ENCODE data around the gene PHRF1. TPM values are rescaled to one million over a fixed set of nuclear protein-coding genes. Genes with fewer than 3 reads are reported as not detected.

PHRF1 gene
- total and polyA plus RNA-seq, 7 experiments from 2014 or later = 6.2 to 55.2 (median 47.5) TPM

DNA sequence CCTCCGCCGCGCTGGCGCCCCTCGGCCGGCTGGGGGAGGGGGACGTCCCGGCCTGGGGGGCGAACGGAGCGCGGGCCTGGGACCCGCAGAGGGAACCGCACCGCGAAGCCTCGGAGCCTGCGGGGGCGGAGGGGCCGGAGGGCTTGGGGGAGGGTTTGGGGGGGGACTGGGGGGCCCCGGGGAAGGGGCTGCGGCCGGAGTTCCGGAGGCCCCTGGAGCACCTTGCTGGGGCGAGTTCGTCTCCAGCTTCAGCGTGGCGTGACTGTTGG lies 51.0 kb downstream of the PHRF1 start:
- no peak overlapping the region for H3K27ac ChIP-seq (ENCODE audit: low read depth, low read length)
- CTCF ChIA-PET = no interaction called here
- peaks cover 21 to 28% (median 22%) of the 10 kb centered on the region in 5 donors for H3K27me3 Mint-ChIP-seq
- no peaks in the 10 kb centered on the region for H3K36me3 ChIP-seq (ENCODE audit: control insufficient read depth in 2 of 3, insufficient read depth in 3 of 3, low read length in 3 of 3)
- no peak overlapping the region for H3K4me3 ChIP-seq (ENCODE audit: low read length)
- H3K9me3 Mint-ChIP-seq = peaks cover 0 to 5% (median 0%) of the 10 kb centered on the region in 11 donors
- H3K27me3 ChIP-seq (ENCODE audit: control insufficient read depth in 2 of 2, insufficient read depth in 2 of 2, low read length in 2 of 2) = no peaks in the 10 kb centered on the region
- H3K4me1 ChIP-seq (ENCODE audit: control insufficient read depth in 2 of 2, insufficient read depth in 2 of 2, low read length in 2 of 2) = peaks cover 0 to 7% of the 10 kb centered on the region in 2 donors
- DNase-seq (peak in 1 of 9 donors; percentile 6), ATAC-seq (no peak)
- POLR2A ChIA-PET = no interaction called here
- H3K27ac Mint-ChIP-seq = no peak overlapping the region
- no peak overlapping the region for H3K4me3 Mint-ChIP-seq
- H3K9me3 ChIP-seq (ENCODE audit: control insufficient read depth in 2 of 3, low read length in 3 of 3) = no peaks in the 10 kb centered on the region
- intact Hi-C loops (cut with micrococcal nuclease) = no loop called here
- peaks cover 0 to 5% (median 0%) of the 10 kb centered on the region in 5 donors for H3K36me3 Mint-ChIP-seq
- H3K4me1 Mint-ChIP-seq = peaks cover 17 to 23% (median 20%) of the 10 kb centered on the region in 7 donors

DNA sequence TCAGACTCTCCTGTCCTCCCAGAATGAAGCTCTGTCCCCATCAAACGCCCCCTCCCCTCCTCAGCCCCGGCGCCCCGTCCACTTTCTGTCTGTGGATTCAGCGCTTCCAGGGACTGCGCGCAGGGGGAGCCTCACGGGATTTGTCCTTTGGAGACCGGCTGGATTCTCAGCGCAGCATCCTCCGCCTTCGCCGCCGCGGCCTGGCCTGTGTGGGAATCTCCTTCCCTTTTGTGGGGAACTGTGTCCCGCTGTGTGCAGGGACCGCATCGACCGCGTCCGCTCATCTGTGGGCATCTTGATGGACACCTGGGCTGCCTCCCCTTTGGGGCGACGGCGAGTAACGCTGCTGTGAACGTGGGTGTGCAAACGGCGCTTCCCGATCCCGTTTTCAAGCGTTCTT lies 51.8 kb downstream of the PHRF1 start:
- Histone ChIP-seq H3K27me3 (ENCODE audit: control insufficient read depth in 2 of 2, insufficient read depth in 2 of 2, low read length in 2 of 2) (no peaks in the 10 kb centered on the region), H3K36me3 (ENCODE audit: control insufficient read depth in 2 of 3, insufficient read depth in 3 of 3, low read length in 3 of 3) (no peaks in the 10 kb centered on the region), H3K4me1 (ENCODE audit: control insufficient read depth in 2 of 2, insufficient read depth in 2 of 2, low read length in 2 of 2) (peaks cover 0 to 7% of the 10 kb centered on the region in 2 donors), H3K4me3 (ENCODE audit: low read length) (no peak overlapping the region), H3K9me3 (ENCODE audit: control insufficient read depth in 2 of 3, low read length in 3 of 3) (no peaks in the 10 kb centered on the region), H3K27ac (ENCODE audit: low read depth, low read length) (no peak overlapping the region)
- ATAC-seq (no peak), DNase-seq (no peak)
- intact Hi-C loops (cut with micrococcal nuclease) = no loop called here
- H3K4me1 Mint-ChIP-seq = peaks cover 17 to 23% (median 20%) of the 10 kb centered on the region in 7 donors
- peaks cover 21 to 28% (median 22%) of the 10 kb centered on the region in 5 donors for H3K27me3 Mint-ChIP-seq
- ChIA-PET CTCF (no interaction called here), POLR2A (no interaction called here)
- H3K9me3 Mint-ChIP-seq = peaks cover 0 to 5% (median 0%) of the 10 kb centered on the region in 11 donors
- peak overlapping the region in 8 of 10 donors; percentile 33 to 68 (median 58) for H3K4me3 Mint-ChIP-seq
- peak overlapping the region in 1 of 9 donors; percentile 59 for H3K27ac Mint-ChIP-seq
- H3K36me3 Mint-ChIP-seq = peaks cover 0 to 5% (median 0%) of the 10 kb centered on the region in 5 donors

DNA sequence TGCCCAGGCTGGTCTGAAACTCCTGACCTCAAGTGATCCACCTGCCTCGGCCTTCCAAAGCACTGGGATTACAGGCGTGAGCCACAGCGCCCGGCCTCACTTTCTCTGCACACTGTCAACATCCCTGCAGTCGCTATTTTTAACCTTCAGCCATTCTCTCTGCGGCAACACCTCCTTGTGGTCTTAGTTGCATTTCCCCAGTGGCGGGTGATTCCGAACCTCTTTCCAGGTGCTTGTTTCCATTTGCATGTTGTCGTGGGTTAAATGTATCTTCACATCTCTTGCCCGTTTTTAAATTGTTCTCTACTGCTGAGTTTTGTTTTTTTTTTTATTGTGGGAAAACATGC lies 52.9 kb downstream of the PHRF1 start:
- H3K27ac Mint-ChIP-seq = peak overlapping the region in 3 of 9 donors; percentile 11 to 34 (median 14)
- intact Hi-C loops (cut with micrococcal nuclease) = loop anchor here in 1 of 2 donors (1.0 kb wide), 2 partner anchors 69 to 74 kb away; partner anchors contain the start of genes LMNTD2 and RASSF7
- ATAC-seq (peak; percentile 48), DNase-seq (peak in 1 of 9 donors; percentile 17)
- H3K36me3 ChIP-seq (ENCODE audit: control insufficient read depth in 2 of 3, insufficient read depth in 3 of 3, low read length in 3 of 3) = no peaks in the 10 kb centered on the region
- no peaks in the 10 kb centered on the region for H3K27me3 ChIP-seq (ENCODE audit: control insufficient read depth in 2 of 2, insufficient read depth in 2 of 2, low read length in 2 of 2)
- peaks cover 0 to 7% of the 10 kb centered on the region in 2 donors for H3K4me1 ChIP-seq (ENCODE audit: control insufficient read depth in 2 of 2, insufficient read depth in 2 of 2, low read length in 2 of 2)
- peaks cover 0 to 5% (median 0%) of the 10 kb centered on the region in 11 donors for H3K9me3 Mint-ChIP-seq
- peak overlapping the region; percentile 26 to 72 (median 56) for H3K4me3 Mint-ChIP-seq
- H3K4me1 Mint-ChIP-seq = peaks cover 17 to 23% (median 20%) of the 10 kb centered on the region in 7 donors
- POLR2A ChIA-PET = no interaction called here
- peaks cover 21 to 23% (median 22%) of the 10 kb centered on the region in 5 donors for H3K27me3 Mint-ChIP-seq
- H3K4me3 ChIP-seq (ENCODE audit: low read length) = no peak overlapping the region
- CTCF ChIA-PET = interaction anchor here (1.1 kb wide), 1 partner anchor 74 kb away, joined by 5 read pairs; no protein-coding TSS in a partner anchor
- H3K27ac ChIP-seq (ENCODE audit: low read depth, low read length) = no peak overlapping the region
- H3K9me3 ChIP-seq (ENCODE audit: control insufficient read depth in 2 of 3, low read length in 3 of 3) = no peaks in the 10 kb centered on the region
- peaks cover 0 to 5% (median 0%) of the 10 kb centered on the region in 5 donors for H3K36me3 Mint-ChIP-seq

DNA sequence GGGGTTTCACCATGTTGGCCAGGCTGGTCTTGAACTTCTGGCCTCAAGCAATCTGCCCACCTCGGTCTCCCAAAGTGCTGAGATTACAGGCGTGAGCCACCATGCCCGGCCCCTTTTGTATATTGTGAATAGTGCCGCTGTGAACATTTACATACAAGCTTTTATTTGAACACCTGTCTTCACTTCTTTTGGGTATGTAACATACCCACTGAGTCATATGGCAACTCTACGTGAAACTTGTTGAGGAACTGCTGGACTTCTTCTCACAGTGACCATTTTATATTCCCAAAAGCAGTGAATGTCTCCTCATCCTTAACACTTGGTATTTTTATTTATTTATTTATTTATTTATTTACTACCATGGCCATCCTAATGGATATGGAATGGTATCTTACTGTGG lies 54.6 kb downstream of the PHRF1 start:
- intact Hi-C loops (cut with micrococcal nuclease) = no loop called here
- CTCF ChIA-PET = no interaction called here

DNA sequence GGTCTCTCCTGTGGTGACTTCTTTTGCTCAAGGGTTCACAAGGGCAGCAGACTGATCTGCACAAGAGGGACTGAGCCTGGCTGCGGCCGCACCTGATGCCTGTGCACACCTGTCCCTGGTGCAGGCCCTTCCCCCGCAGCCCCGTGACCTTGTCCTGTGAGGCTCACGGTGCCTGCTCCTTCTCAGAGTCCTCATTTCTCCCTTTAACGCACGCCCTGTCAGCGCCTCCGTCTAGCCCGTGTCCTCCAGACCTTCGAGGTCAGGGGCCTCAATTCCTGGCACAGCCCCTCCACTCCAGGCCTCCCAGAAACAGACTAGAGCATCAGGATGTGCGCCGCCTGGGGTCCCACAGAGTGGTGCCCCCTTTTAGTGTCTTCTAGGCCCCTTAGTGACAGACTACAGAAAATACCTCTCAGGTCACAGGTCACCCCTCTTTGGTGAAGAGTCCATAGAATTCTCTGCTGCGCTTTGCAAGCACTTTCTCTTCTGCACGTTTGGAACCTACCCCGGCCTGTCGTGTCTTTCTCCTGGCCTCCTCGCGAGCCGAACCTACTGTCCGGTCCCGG lies 59.8 kb downstream of the PHRF1 start:
- POLR2A ChIA-PET = interaction anchor here (0.8 kb wide), 1 partner anchor 50 kb away, joined by 4 read pairs; no protein-coding TSS in a partner anchor
- peak overlapping the region in 1 of 9 donors; percentile 77 for H3K27ac Mint-ChIP-seq
- no peaks in the 10 kb centered on the region for H3K9me3 ChIP-seq (ENCODE audit: control insufficient read depth in 2 of 3, low read length in 3 of 3)
- H3K4me1 Mint-ChIP-seq = peaks cover 7 to 18% (median 13%) of the 10 kb centered on the region in 7 donors
- peaks cover 6 to 16% of the 10 kb centered on the region in 2 donors for H3K27me3 ChIP-seq (ENCODE audit: control insufficient read depth in 2 of 2, insufficient read depth in 2 of 2, low read length in 2 of 2)
- H3K27ac ChIP-seq (ENCODE audit: low read depth, low read length) = no peak overlapping the region
- H3K4me1 ChIP-seq (ENCODE audit: control insufficient read depth in 2 of 2, insufficient read depth in 2 of 2, low read length in 2 of 2) = no peaks in the 10 kb centered on the region
- CTCF ChIA-PET = no interaction called here
- H3K9me3 Mint-ChIP-seq = no peaks in the 10 kb centered on the region
- intact Hi-C loops (cut with micrococcal nuclease) = no loop called here
- peaks cover 11 to 36% (median 22%) of the 10 kb centered on the region in 5 donors for H3K27me3 Mint-ChIP-seq
- H3K4me3 Mint-ChIP-seq = peak overlapping the region in 7 of 10 donors; percentile 14 to 81 (median 34)
- peaks cover 0 to 2% (median 0%) of the 10 kb centered on the region in 5 donors for H3K36me3 Mint-ChIP-seq
- no peak for ATAC-seq
- no peaks in the 10 kb centered on the region for H3K36me3 ChIP-seq (ENCODE audit: control insufficient read depth in 2 of 3, insufficient read depth in 3 of 3, low read length in 3 of 3)
- DNase-seq = no peak
- no peak overlapping the region for H3K4me3 ChIP-seq (ENCODE audit: low read length)

More for the DNA sequence above, 54.6 kb downstream of the PHRF1 start:
- Histone ChIP-seq H3K4me3 (ENCODE audit: low read length) (no peak overlapping the region), H3K27me3 (ENCODE audit: control insufficient read depth in 2 of 2, insufficient read depth in 2 of 2, low read length in 2 of 2) (no peaks in the 10 kb centered on the region), H3K27ac (ENCODE audit: low read depth, low read length) (no peak overlapping the region), H3K4me1 (ENCODE audit: control insufficient read depth in 2 of 2, insufficient read depth in 2 of 2, low read length in 2 of 2) (peaks cover 0 to 7% of the 10 kb centered on the region in 2 donors), H3K36me3 (ENCODE audit: control insufficient read depth in 2 of 3, insufficient read depth in 3 of 3, low read length in 3 of 3) (no peaks in the 10 kb centered on the region), H3K9me3 (ENCODE audit: control insufficient read depth in 2 of 3, low read length in 3 of 3) (no peaks in the 10 kb centered on the region)
- Mint-ChIP-seq H3K36me3 (peaks cover 0 to 5% (median 0%) of the 10 kb centered on the region in 5 donors), H3K9me3 (peaks cover 0 to 5% (median 0%) of the 10 kb centered on the region in 11 donors), H3K4me3 (no peak overlapping the region), H3K27me3 (peaks cover 21 to 31% (median 23%) of the 10 kb centered on the region in 5 donors), H3K27ac (no peak overlapping the region), H3K4me1 (peaks cover 17 to 23% (median 20%) of the 10 kb centered on the region in 7 donors)
- POLR2A ChIA-PET = interaction anchor here (1.4 kb wide), 1 partner anchor 15 kb away, joined by 3 read pairs; the partner anchor contains the start of gene IRF7
- ATAC-seq (no peak), DNase-seq (no peak)

DNA sequence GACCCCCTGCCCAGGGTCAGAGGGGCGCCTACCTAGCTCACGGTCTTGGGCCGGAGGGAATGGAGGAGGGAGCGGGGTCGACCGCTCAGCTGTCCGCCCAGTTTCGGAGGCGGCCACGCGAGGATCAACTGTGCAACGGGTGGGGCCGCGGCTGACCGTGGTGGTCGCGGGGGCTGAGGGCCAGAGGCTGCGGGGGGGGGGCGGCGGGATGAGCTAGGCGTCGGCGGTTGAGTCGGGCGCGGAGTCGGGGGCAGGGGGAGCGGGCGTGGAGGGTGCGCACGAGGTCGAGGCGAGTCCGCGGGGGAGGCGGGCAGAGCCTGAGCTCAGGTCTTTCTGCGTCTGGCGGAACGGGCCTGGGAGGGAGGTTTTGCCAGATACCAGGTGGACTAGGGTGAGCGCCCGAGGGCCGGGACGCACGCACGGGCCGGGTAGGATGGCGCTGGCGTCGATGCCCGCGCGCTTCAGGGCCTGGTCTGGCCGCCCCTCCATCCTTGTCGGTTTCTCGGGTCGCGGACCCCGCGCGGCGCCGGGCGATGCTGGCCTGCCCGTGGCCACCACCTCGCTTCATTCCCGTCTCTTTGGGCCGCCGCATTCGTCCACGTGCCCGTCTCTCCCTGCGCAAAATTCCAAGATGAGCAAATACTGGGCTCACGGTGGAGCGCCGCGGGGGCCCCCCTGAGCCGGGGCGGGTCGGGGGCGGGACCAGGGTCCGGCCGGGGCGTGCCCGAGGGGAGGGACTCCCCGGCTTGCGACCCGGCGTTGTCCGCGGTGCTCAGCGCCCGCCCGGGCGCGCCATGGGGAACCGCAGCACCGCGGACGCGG lies 60.5 kb downstream of the PHRF1 start, which contains the start of gene DRD4:
DRD4 (plus strand) TSS at position 759 of the 822 bp plus-strand sequence; CDS start at position 795, 36 bp downstream.
- no peaks in the 10 kb centered on the region for H3K9me3 Mint-ChIP-seq
- intact Hi-C loops (cut with micrococcal nuclease) = no loop called here
- DNase-seq = no peak
- ATAC-seq = no peak
- Histone ChIP-seq H3K4me3 (ENCODE audit: low read length) (no peak within 1 kb of the TSS), H3K36me3 (ENCODE audit: control insufficient read depth in 2 of 3, insufficient read depth in 3 of 3, low read length in 3 of 3) (no peaks in the 10 kb centered on the region), H3K27ac (ENCODE audit: low read depth, low read length) (no peak within 1 kb of the TSS), H3K9me3 (ENCODE audit: control insufficient read depth in 2 of 3, low read length in 3 of 3) (no peaks in the 10 kb centered on the region), H3K27me3 (ENCODE audit: control insufficient read depth in 2 of 2, insufficient read depth in 2 of 2, low read length in 2 of 2) (peaks cover 6 to 16% of the 10 kb centered on the region in 2 donors), H3K4me1 (ENCODE audit: control insufficient read depth in 2 of 2, insufficient read depth in 2 of 2, low read length in 2 of 2) (no peaks in the 10 kb centered on the region)
- peak within 1 kb of the TSS; percentile 30 to 81 (median 50) for H3K4me3 Mint-ChIP-seq
- ChIA-PET CTCF (no interaction called here), POLR2A (no interaction called here)
- peak within 1 kb of the TSS in 1 of 9 donors; percentile 77 for H3K27ac Mint-ChIP-seq
- peaks cover 11 to 36% (median 22%) of the 10 kb centered on the region in 5 donors for H3K27me3 Mint-ChIP-seq
- H3K36me3 Mint-ChIP-seq = peaks cover 0 to 2% (median 0%) of the 10 kb centered on the region in 5 donors
- peaks cover 7 to 18% (median 13%) of the 10 kb centered on the region in 7 donors for H3K4me1 Mint-ChIP-seq
